AML-193 (cell line): ENCODE data around the gene CAMSAP1.

ENCODE experiments used
- DNase-seq, 2 experiments: peaks; one replicate each; lab custom pipeline; 2025; lab: John Stamatoyannopoulos, UW

Gene CAMSAP1

DNA sequence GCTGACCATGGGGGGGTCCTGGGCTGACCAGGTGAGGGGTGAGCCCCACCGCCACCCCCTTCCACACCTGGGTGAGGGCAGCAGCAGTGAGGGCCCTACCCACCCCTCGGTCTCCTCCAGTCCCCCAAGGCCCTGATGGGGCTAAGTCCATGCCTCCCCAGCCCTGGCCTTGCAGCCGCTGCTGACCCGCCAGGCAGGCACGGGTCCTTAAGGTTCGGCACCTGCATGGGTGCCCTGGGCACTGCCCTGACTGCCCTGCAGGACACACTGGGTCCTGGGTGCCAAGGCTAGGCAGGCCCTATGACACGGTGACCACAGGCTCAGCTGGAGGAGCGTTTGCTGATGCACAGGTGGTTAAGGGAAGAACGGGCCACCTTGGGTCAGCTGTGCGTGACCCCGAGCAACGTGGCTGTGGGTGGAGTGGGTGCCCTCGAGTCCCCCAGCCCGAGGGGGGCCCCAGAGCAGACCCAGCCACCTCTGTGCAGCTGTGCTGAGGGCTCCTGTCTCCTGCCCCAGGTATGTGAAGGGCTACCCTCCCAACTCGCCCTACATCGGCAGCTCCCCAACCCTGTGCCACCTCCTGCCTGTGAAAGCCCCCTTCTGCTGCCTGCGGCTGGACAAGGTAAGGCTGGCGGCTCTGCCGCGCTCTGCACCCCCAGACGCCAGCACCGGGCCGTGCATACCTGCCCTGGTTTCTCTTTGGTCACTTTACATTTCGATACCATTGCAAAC, 132.4 kb downstream of the CAMSAP1 start:
- DNase-seq: no peak

DNA sequence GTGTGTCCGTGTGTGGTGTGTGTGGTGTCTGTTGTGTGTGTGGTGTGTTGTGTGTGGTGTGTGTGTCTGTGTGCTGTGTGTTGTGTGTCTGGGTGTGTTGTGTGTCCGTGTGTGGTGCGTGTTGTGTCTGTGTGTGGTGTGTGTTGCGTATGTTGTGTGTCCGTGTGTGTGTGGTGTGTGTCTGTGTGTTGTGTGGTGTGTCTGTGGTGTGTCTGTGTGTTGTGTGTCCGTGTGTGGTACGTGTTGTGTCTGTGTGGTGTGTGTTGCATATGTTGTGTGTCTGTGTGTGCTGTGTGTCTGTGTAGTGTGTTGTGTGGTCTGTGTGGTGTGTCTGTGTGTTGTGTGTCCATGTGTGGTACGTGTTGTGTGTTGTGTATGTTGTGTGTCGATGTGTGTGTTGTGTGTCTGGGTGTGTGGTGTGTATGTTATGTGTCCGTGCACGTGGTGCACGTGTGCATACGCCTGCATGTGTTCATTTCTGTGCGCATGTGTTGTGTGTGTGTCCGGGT, 133.1 kb downstream of the CAMSAP1 start:
- DNase-seq: no peak

DNA sequence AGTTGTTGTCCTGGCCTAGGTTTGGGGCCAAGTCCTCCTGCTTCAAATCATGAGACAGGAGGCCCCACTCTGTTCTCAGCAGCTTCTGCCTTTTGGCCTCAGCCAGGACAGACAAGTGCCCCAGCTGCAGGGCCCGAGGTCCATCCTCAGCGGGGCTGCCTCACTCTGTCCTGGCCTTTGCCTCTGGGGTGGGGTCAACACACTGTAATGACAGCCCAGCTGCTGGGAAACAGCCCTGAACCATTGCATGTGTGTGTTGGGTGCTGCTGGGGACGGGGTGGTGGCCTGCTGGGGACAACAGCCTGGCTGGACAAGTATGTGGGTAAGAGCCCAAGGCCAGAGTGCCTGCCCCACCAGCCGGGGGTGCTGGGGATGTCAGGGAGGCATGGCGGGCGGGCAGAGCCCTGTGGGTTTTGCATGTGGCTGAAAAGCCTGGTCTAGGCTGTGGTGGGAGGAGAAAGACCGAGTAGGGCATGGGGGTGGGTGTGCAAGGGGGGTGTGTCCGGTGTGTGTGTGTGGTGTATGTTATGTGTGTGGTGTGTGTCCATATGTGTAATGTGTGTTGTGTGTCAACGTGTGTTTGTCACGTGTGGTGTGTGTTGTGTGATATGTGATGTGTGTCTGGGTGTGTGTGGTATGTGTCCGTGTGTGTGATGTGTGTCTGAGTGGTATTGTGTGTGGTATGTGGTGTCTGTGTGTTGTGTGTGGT, 133.7 kb downstream of the CAMSAP1 start:
- no peak for DNase-seq

DNA sequence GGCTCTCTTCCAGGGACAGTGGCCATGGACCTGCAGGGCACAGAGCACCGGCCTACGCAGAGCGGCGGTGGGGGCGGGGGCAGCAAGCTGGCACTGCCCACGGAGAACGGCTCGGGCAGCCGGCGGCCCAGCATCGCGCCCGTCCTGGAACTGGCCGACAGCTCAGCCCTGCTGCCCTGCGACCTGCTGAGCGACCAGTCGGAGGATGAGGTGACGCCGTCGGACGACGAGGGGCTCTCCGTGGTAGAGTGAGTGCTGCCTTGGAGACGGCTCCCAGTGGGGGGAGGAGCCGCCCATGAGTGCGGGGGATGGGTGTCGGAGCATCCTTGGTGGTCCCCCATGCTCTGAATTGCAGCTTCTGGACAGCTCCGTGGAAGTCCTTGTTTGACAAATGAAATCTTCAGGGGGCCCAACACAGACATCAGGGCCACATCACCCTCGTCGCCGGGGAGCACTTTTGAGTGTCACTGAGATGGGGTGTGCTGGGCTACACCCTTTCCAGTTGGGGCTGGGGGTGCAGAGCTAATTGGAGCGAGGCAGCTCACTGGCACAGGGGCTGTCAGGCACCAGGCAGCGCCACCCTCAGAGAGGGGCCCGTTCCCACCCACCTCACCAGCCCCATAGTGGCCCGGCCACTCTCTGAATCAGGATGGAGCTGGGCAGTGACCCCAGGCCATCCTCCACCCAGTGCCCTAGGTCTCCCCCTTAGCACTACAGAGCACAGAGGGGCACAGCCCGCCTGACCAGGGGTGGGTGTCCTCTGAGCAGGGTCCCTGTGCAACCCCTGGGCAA, 134.4 kb downstream of the CAMSAP1 start:
- DNase-seq: no peak

DNA sequence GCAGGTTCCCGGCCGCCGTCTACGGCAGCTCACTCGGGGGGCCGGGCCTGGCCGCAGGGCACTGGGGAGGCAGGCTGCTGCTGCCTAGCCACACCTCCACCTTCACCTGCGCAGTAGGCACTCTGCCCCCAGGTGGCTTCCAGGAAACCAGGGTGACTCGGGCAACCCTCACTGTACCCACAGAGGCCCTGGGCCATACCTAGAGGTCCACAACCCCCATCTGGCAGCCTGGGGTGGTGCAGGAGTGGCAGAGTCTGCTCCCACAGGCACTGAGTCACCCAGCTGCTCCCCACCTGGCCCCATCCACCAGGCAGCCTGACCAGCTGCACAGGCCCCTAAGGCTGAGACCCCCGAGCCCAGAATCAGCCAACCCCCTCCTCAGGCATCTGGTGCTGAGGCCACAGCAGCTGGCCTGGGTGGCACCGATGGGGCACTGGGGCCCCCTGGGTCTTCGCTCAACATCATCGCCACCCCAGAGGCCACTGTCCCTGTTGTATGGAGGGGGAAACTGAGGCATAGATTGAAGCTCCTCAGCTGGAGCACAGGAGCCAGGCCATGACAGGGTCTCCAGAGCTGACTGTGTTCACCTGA, 135.2 kb downstream of the CAMSAP1 start:
- DNase-seq: no peak

DNA sequence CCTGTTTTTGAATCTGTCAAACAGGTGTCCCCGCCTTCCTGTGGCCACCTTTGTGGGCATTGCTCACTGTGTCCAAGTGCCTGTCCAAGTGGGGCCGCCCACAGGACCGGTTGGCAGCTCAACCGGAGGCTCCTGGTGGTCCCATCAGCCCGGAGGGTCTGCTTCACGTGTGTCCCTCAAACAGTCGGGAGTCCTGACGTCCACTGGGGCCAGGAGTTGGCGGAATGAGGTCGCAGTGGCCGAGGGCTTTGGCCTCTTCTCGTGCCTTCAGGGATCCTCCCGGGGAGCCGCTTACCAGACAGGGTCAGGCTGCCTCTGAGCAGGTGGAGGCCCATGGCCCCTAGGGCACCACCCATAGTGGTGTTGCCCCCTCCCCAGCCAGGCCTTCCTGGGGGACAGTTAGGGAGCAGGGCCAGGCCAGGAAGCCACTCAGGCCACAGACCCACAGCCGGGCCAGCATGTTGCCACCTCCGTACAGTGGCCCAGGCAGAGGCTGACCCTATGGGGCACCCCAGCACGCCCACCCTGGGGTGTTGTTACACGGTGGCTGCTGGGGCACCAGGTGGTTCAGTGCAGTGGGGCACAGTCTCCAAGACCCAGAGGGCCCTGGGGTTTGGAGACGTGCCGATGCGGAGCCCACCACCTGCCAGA, 135.8 kb downstream of the CAMSAP1 start:
- DNase-seq: no peak

DNA sequence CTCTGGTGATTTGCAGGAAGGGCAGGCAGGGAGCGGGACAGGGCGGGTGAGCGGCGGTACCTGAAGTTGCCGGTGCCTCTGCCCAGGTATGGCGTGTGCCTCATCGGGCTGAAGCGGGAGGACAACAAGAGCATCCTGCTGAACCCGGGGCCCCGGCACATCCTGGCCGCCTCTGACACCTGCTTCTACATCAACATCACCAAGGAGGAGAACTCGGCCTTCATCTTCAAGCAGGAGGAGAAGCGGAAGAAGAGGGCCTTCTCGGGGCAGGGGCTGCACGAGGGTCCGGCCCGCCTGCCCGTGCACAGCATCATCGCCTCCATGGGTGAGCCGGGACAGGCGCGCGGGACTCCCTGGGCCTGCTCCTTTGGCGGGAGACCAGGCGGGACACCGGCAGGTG, 136.6 kb downstream of the CAMSAP1 start:
- no peak for DNase-seq

DNA sequence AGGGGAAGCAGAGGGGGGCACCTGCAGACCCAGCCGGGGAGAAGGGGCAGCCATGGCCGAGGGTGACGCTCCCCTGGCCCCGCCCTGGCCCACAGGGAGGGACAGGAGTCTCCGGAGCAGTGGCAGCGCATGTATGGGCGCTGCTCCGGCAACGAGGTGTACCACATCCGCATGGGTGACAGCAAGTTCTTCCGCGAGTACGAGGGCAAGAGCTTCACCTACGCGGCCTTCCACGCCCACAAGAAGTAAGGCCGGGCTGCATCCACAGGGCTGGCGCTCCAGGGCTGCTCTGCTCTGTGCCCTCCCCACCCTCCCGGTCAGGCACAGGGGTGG, 137.2 kb downstream of the CAMSAP1 start:
- no peak for DNase-seq

DNA sequence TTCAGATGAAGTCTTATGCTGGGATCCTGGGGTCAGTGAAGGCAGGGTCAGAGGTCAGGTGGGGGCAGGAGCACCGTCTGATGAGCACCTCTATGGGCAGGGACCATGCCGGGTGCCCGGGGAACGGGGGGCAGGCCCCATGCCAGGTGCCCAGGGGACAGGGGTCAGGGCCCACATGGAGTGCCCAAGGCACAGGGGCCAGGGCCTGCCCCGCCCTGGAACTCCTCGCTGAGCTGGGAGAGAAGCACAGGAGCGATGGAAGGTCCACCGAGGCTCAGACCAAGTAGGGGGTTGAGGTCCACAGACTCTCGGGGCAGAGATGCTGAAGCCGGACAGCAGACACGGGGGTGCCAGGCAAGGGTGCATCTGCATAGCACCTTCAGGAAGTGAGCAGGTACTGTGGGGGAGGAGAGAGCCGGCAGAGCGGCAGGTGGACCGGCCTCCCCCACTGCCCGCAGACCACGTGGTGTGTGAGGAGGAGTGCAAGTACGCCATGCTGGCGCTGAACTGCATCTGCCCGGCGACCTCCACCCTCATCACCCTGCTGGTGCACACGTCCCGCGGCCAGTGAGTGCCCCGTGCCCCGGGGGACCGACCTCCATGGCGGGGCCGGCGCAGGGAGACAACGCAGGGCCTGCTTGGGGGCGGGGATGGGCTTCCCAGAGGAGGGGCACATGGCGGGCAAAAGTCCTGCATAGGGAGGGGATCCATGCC, 137.7 kb downstream of the CAMSAP1 start:
- no peak for DNase-seq

DNA sequence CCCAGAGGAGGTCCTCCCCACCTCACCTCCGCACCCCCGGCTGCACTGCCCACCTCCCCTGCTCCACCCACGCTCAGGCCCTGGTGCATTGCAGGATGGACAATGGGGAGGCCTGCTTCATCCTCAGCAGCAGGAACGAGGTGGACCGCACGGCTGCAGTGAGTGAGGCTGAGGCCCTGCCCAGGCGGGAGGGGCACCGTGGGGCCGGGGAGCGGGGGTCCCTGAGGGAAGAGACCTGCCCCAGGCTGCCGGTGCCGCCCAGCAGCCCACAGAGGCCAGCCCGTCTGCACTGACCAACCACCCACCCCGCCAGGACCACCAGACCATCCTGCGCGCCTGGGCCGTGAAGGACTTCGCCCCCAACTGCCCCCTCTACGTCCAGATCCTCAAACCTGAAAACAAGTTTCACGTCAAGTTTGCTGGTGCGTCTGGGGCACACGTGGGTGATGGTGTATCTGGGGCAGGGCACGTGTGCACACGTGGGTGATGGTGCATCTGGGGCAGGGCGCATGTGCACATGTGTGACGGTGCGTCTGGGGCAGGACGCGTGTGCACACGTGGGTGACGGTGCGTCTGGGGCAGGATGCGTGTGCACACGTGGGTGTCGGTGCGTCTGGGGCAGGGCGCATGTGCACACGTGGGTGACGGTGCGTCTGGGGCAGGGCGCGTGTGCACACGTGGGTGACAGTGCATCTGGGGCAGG, 138.7 kb downstream of the CAMSAP1 start:
- no peak for DNase-seq

DNA sequence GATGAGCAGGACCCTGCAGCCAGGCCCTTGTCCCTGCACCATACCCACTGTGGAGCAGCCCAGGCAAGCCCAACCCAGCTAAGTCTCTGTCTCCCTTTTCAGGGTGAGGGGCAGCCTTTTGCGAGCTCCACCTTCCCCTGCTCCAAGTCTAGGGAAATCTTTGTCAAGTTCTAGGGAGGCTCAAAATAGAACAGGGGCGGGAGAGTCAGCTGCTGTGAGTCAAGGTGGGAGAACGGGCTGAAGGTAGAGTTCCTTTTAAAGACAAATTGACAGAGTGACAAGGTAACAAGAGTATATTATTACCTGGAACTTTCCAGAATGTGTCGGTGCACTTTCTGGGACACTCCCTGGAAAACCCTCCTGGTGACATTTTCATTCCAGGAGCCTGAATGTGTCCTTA, 140.6 kb downstream of the CAMSAP1 start:
- no peak for DNase-seq

DNA sequence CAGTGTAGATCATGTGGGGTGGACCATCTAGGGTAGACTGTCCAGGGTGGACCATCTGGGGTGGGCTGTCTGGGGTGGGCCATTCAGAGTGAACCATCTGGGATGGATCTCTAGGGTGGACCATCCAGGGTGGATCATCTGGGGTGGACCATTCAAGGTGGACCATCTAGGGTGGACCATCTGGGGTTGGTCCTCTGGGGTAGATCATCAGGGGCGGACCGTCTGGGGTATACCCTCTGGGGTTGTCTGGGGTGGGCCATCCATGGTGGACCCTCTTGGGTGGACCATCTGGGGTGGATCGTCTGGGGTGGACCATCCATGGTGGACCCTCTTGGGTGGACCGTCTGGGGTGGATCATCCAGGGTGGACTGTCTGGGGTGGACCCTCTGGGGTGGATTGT, 141.1 kb downstream of the CAMSAP1 start:
- no peak for DNase-seq

DNA sequence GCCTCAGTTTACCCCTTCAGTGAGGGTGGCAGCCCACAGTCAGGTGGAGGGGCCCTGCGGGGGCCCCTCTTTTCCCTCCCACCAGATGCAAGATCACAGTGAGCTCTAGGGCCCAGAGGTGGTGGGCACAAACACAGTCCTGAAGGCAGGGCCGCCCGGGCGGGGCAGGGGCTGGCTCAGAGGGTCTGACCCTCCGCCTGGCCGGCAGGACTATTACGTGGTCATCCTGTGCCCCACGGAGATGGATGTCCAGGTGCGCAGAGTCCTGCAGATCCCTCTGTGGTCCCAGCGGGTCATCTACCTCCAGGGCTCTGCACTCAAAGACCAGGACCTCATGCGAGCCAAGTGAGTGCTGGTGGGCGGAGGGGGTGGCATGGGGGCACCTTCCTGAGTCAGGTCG, 141.9 kb downstream of the CAMSAP1 start:
- DNase-seq: no peak

DNA sequence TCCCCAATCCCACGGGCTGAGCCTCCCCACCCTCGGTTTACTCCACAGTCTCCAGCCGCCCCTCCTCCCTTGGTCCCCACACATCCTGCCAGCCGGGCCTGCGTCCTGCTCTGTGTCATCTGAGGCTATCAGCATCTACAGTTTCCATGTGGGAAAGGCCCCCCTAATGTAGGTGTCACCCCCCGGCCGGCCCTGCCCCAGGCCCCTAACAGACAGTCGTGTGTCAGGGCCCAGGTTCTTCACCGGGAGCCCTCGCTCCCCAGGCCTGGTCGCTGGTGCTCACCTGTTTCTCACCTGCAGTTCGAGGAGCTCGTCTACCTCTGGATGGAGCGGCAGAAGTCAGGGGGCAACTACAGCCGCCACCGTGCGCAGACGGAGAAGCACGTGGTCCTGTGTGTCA, 142.6 kb downstream of the CAMSAP1 start:
- DNase-seq: no peak

DNA sequence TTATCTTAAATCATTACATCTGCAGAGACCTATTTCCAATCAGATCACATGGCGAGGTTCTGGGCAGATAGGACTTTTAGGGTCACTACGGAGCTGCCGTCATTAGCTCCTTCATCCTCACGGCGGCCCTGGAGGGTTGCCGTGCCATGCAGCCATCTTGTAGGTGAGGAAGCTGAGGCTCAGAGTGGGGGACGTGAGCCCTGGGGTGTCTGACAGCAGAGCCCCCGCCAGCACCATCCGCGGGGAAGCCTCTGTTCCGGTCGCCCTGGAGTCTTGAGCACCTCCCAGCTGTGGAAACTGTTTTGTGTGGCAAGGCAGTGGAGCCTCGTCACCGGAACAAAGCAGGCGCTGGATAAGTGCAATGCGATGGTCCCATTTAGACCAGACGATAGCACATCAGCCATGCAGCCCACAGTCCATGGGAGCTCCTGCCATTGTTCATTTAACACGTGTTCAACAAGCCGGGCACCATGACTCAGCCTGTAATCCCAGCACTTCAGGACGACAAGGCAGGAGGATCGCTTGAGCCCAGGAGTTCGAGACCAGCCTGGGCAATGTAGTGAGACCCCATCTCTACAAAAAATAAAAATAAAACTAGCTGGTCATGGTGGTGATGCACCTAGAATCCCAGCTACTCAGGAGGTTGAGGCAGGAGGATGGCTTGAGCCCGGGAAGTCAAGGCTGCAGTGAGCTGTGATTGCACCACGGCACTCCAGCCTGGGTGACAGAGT, 143.5 kb downstream of the CAMSAP1 start:
- no peak for DNase-seq

DNA sequence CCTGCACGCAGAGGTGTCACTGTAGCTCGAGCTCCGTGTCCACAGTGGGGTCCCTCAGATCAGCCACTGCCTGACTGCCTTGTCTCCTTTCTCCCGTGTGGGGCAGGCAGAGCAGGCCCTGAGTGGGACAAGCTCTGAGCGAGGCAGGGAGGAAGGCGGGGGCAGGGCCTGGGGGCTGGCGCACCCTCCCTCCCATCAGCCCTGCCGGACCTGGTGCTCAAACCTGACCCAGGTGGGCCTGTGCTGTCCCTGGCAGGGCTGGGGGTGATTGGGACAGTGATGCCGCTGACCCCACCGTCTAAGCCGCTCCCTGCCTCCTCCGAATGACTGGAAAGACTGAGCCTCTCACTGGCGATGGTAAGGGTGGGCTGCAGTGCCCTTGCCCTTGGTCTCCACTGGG, 144.4 kb downstream of the CAMSAP1 start:
- no peak for DNase-seq

DNA sequence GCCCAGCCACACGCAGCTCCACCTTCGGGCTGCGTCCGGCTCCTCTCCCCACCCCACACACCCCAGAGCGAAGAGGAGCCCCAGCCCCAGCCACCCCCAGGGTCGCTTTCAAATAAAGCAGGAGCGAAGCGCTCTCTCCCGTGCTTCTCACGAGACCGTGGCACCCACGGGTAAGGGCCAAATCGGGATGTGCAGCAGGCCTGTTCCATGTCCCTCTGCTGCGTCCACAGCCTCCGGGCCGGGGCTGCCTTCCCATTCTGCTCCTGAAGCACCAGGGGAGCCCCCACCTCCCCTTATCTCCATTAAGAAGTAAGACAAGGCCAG, 145.5 kb downstream of the CAMSAP1 start:
- no peak for DNase-seq

DNA sequence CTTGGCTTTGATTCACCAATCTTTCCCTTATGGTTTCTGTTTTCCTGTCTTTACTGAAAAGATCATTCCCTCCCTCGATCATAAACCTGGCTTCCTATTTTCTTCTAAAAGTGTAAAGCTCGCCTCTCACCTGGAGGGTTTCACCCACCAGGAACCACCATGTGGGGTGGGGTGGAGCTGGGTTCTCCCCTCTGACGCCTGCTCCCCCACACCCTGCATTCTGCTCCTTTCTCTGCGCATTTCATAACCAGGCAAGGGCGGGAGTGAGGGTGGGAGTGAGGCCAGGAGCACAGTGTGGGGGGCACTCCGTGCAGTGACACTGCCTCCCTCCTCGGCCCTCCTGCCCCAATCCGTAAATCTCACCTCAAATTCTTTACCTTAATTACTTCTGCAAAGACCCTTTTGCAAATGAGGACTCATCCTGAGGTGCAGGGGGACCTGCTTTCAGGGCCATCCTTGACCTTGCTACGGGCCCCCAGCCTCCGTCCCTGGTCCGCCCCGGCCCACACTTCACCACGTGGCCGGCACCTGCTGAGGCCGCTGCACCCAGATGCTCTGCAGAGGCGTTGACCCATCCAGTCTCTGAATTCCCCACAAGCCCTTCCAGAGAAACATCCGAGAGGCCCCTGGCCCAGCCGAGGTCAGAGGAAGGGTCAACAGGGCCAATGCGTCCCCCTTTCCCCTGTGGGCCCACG, 146.0 kb downstream of the CAMSAP1 start:
- DNase-seq: no peak

DNA sequence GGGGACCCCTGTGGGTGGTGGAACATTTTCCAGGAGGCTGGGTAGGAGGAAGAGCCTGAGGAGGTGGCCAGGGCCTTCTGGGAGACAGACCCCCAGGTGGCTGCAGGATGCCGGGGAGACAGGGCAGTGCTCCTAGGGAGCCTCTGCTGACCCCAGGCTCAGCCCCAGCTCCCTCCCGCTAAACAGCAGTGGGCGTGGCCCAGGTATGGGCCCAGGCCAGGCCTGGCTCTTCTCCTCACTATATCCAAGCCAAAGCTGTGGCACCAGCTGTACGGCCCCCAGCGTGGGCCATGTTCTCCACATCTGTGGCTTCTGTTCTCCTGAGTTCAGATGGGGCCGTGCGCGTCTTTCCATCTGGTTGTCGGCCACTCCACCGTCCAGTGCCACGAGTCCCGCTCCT, 146.9 kb downstream of the CAMSAP1 start:
- DNase-seq: no peak
